COLO829 (cell line): ENCODE measurements around the gene GGTA1.
"Not testable (repeated sequence)": the region's sequence is repeated elsewhere in the genome, so short reads cannot be mapped to it uniquely, and the experiment has no call there.

Experiments
- DNase-seq: peaks from one replicate; pipeline ENCODE4 v3.0.0; 2012; ENCODE audit warnings: low spot score

GGTA1 gene

DNA sequence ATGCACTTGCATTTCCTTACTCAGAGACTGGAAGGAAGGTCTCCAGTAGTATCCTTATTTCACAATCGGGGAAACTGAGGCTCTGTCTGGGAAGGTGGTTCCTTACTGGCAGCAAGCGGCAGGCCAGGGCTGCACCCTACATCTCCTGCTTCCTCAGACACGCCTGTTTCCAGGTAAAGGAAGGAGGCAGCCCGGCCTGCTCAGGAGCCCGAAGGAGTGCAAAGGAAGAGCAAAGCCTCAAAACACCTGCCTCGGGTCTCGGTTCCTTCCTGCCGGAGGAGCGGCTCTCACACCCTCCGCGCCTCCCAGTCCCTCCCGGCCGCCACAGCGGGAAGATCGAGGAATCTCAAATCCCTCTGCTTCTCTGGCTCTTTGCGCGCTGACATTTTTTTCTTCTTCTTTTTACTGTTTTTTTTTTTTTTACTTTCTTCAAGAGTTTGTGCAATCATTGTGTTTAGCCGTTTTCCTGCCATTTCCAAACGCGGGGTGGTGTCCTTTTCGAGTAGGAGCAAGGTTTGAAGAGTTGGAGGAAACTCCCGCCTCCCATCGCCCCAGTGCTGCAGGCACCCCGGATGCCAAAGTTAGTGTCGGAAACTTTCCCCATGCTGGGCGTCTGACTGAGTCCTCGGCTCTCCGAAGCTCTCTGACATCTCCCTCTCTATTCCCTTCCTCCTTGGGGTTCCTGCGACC is 1.0 kb downstream of the GGTA1 start:
- DNase-seq, result no peak

DNA sequence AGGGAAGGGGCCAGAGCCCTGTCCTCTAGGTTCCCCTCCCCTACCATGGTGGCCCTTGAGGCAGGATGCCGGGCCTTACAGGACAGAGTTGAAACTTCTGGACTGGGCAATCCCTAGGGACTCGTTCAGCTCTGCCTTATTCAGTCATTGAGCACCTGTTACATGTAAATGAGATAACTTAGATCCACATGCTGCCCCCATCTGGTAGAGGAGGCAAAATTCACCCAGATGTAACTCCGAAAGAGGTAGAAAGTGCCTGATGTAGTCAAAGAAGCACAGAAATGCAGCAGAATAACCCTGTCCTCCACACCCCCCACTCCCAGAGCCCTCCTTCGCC is 1.5 kb downstream of the GGTA1 start:
- DNase-seq, result peak; percentile 98

DNA sequence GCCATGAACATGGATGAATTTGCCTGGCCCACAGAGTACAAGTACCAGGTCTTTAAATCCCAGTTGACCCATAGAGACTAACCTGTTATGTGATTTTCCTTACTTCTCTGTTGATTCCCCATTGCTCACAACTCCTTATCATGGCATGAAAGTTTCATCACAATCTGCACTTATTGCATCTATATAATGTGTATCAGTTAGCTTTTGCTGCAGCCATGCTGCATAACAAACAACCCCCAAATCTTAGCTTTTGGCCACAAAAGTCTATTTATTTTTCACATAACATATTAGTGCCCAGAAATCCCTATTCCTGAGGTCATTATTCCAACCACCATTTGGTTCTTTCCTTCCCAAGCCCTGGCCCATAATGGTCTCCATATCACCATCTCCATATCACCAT is 3.7 kb downstream of the GGTA1 start:
- DNase-seq, result no peak

DNA sequence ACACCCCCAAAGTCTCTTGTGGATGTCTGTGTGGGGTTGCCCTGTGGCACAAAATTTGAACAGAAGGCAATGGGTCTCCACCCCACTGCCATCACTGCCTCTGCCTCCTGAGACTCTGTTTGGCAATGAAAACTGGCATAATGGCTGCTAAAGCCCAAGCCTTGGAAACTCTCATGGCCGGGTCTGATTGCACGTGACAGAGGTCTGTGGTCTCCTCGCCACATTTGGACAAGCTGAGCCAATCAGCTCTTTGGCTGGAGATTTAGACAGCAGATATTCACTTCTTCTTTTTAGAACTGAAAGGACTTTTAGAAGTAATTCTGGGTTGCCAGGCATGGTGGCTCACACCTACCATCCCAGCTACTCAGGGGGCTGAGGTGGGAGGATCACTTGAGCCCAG is 5.5 kb downstream of the GGTA1 start:
- DNase-seq, result no peak

DNA sequence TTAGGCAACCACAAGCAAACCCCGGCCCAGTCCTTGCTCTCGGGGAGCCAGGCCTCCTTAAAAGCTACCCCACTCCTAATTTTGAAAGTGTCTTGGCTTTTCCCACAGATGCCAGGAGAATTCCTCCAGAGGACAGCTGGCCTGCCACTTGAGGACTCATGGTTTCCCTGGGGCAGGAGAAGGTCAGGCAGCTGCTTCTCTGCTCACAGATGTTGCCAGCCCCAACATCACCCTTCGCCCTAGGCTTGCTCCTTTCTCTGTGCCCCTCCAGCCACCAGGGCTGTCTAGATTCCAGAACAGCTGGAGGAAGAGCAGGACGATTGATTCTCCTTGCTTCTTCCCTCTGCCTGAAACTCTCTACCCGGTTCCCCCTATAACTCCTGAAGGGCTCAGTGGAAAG is 8.5 kb downstream of the GGTA1 start:
- no peak for DNase-seq

DNA sequence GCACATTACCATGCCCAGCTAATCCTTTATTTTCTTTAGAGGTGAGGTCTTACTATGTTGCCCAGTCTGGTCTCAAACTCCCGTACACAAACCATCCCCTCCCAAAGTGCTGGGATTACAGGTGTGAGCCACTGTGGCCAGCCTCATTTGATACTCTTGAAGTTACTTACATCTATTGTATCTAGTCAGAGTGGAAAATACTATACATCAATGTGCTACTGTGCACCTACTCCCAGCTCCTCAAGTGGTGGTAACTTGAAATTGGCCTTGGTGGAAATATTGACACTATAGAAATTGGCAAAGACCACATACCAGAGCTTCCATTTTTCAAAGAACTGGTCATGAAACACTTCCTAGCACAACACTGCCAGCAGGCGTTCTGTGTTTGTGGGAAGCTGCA is 10.3 kb downstream of the GGTA1 start:
- DNase-seq, result no peak

DNA sequence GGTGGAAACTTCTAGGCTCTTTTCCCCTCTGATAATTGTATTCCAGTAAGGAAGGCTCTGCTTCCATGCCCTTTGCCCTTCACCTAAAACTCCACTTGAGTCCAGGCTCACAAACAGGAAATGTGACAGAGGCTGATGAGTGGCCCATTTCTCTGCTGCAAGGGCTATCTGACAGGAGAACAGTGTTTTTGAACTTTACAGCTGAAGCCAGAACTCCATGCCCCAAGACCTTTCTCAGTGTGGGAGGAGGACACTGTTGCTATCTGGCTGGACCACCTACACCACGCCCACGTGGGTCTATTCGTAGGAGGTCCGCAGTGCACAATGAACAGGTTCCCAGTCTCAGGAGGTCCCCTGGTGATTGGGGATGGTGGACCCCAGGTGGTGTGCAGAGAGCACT is 13.6 kb downstream of the GGTA1 start:
- DNase-seq, result no peak

DNA sequence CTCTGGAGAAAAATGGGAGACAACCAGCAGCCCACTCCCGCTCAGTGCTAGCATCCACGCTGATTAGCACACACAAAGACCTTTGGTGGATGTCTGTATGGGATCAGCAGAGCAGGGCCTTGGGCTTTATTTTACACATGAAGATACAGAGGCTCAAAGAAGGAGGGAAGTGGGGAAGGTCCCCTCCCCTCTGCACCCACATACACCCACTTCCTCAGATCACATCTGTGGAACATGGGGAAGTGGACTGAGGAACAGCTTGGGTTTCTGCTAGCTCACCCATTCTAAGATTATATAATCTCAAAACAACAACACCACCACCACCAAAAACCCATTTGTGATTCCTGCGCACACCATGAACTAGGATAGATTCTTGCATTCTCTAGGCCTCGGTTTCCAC is 14.0 kb downstream of the GGTA1 start:
- DNase-seq, result no peak

DNA sequence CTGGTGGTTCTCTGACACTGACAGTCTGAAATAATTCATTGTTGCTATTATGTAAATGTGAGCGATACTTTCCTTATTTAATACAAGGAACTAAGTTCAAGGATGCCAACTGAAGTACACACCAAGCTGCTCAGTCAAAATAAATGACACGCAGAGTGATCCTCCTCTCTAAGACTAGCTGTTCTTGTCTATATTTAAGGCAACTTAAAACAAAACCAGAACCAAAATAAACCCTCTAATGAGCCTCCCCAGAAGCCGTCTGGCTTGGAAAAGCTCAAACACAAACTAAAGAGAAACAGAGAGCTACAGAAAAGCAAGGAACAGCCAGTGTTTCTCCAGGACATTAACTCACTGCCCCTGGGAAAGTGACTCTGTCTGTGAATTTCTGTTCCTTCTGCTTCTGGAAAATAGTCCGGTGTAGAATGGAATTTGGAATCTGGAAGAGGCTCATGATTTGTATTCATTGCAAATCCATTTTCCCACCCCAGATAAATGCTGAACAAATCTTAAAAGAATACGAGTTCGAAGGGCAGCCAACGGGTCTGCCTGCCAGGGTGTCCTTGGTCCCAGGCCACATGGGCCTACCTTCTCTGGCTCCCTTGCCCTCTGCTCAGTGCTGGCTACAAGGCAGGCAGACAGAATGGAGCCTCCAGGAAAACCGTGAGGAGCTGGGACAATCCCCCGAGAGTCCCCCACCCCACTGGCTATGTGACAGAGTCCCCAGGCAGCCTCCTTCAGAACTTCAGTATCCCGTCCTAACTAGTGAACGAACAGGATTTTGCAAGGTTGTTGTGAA is 14.8 kb downstream of the GGTA1 start:
- DNase-seq, result no peak

DNA sequence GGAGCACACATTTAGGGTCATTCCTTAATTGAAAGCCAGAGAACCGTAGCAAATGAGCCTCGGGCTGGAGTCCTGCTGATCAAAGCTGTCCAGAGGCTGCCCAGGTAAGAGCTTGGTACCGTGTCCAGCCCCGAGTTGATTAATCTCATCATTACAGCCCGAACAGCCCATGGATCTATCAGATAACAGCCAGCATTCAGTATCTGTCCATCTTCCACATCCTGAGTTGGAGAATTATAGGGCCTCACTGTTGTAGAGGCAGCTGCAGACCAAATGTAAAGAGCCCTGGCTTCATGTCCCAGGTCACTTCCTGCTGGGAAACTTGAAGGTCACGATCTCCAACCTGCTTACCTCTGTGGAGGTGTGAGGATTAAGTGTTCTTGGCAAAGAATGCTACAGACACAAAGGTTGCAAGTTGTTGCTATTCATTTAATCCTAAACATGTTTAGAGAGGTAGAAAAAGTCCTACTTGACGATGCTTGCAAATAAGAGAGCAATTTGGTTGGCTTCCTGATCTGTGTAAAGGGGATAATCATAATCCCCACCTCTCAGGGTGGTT is 16.1 kb downstream of the GGTA1 start:
- no peak for DNase-seq

DNA sequence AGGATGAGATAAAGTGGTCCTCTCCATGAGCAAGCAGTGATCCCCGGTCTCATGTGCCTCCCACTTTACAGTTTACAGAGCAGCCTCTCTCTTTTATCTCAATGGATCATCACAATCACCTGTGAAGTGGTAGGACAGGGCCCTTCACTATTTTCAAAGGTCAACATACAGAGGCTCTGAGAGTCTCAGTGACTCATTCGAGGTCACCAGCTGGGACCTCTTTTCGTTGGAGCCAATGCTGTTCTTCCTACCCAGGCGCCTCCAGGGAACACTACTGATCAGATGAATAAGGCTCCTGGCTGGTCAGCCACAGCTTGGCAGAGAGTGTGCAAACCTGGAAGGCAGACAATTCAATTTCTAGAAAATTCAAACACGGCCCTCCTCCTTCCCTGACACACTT is 16.6 kb downstream of the GGTA1 start:
- peak; percentile 56 for DNase-seq

DNA sequence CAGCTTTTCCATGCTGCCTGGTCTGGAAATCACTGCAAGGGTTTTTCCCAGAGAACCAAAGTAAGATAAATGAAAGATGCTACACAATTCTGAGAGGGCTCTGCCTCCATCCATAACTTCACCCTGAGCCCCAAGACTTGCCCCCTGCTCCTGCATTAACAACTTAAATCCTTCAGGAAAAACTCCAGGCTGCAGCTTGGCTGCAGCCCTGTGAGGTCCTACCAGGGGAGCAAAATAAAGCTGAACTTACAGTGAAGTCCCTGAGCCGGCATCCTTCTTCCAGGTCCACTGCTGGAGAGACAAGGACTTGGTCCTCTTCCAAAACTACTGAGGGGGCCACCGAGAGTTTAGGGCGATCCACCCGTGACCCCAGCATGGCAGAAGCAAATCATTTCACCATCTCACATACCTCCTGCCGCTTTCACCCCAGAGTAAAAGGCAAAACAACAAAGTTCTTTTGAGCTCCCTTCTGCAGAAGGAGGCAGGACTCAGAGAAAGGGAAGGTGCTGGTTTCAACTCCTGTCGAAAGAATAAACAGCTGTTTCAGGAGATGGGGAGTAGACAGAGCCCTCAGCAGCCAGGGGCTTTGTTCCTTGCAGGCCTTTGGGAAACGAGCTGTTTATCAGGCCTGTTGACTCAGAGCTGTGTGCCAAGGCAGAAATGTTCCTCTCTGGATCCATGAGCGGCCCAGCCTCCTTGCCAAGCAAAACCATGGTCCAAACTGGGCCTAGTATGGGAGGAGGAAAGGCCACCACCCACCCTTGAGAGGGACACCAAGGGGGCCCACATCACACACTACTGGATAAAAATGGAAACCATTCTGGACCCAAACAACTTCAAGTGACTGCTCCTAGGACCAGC is 20.6 kb downstream of the GGTA1 start:
- no peak for DNase-seq

DNA sequence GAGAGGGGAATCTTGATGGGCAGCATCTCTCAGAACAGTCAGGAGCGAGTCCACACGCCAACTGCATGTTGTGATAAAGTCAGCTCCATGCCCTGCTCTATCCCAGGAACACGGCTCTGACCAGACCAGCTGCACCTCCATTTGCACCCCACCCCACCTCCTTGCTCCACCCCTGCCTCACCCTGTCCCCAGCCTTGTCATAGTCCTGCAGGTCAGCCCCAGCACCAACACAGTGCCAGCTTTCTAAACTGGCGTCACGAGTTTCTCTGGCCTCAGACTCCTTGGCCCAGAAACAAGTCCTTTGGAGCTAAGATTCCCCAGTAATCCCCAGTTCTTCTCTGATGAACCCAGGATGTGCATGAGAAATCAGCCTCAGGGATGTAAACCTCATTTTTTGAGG is 23.5 kb downstream of the GGTA1 start:
- DNase-seq, result no peak

DNA sequence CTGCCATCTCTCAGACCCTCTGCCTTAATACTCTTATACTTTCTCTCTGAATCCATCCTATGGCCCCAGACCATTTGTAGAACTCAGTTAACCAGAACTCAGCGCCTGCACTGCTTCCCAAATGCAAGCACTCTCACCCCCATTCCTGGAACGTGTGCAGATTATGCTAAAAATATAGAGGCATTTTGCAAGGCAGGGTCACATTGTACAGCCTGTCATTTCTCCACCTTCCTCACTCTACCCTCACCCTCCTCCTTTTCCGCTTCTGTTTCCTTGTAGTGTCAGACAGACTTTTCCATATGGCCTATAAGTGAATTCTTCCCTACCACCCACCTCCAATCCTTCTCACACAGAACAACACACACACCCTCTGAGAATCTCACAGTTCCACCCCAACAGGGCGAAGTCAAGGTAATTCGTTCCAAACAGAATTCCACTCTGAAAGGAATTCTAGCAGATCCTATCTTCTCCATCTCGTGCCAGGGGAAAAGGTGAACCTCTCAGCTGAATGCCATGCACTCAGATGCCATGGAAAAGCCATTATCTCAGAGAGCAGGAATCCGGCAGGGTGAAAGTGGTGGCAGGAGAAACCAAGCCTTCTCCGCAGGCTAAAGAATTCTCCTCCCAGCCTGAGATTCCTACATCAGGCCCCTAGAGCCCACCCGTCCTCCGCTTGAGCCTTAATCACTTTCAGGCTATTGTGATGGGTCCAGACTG is 25.3 kb downstream of the GGTA1 start:
- no peak for DNase-seq

DNA sequence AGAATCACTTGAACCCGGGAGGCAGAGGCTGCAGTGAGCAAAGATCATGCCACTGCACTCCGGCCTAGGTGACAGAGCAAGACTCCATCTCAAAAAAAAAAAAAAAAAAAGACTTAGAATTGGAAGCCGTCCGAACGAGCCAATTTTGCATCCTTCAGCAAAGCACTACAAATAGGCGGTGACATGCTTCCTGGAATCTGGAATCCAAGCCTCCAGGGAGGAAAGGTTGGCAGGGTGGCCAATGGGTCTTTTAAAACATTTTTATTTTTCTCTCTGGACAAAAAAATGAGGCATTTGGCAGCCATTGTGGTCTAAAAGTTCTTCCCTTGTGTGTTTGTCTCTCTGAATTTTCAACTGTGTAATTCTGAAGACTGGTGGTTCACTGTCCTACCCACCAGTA is 26.4 kb downstream of the GGTA1 start:
- no peak for DNase-seq

DNA sequence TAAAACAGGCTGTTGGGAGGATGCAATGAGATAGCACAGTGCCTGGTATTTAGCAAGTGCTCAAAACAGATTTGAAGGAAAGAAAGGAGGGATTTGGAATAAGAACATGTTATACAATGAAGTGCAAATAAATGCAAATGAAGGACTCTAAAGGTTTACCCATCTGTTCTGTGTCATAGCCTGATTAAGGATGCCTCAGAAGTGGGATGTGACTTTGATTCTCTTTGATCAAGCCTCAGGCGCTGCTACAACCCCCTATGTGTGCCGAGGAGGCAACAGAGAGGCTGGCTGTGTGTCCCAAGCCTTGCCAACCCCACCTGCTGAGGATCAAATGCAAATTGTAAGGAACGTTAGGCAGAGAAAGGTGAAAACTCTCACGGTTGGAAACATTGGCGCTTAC is 27.2 kb downstream of the GGTA1 start:
- no peak for DNase-seq

DNA sequence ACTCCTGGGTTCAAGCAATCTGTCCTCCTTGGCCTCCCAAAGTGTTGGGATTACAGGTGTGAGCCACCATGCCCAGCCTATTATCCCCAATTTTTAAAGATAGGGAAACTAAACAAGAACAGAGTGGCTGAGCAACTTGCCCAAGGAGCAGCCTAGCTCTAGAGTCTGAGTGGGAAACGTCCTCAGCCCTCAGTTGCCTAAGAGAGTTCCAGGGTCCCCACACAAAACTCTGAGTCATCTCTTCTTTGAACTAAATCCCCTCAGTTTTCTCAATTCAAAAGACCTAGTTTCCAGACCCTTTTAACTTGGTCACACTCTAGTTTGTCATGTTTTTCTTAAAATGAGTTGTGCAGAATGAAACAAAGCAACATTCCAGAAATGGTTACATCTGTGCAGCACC is 33.5 kb downstream of the GGTA1 start:
- no peak for DNase-seq

DNA sequence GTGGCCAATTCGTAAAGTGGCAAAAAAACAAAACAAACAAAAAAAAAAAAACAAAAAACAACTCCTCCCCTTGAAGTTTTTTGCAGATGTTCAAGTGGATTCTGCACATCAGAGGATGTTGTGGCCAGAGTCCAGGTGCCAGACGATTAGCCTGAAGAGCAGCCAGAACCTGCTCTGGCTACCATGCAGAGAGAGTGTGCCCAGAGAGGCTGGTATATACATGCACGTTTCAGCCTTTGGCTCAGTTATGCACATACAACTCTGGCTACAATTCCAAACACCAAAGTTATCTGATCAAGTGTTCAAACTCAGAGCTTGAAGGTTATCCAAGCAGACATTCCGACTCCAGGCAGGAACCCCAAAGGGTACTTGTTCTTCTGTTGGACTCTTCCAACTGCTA is 34.7 kb downstream of the GGTA1 start:
- no peak for DNase-seq

DNA sequence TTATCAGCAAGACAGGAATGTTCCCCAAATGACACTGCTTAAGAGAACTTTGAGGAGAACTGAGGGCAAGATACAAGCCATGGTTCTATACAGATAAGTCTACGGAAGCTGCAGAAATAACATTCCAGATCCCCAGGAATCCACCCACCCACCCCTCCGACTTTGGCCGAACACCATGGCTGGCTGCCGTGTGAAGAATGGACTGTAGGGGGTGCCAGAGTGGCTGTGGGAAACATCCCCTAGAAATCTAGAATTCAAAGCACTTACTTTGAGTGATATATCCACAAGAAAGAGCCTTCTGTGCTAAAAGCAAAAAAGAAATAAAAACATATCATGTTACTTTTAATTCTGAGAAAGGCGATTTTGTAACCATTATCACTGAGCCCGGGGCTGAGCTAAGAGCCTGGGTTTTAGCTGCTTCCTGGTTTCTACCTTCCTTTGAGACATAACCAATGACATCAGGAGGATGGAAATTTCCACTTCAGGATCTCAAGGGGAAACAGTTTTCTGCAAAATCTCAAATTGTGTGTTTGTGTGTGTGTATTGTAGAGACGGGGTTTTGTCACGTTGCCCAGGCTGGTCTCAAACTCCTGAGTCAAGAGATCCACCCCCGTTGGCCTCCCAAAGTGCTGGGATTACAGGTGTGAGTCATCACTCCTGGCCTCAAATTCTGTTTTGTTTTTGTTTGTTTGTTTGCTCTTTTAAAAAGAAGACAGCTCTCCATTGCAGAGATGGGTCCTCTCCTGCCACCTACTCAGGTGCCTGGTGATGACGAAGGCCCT is 36.4 kb downstream of the GGTA1 start:
- peak; percentile 67 for DNase-seq

DNA sequence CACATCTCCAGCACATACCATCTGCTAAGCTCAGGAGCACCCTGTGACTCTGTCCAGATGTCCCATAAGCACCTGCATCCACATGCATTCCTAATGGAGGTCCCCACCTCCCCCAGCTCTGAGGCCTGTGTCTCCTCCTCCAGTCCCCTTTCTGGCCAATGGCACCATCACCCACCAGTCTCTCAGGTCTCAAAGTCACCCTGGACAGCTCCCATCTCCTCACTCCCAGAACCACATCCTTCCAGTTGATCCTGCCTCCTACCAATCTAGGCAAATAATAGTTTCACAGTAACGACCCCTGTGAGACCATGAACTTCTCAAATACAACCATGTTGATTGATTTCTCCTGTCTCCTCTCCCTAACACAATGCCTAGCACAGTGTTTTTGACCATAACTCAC is 40.1 kb downstream of the GGTA1 start:
- no peak for DNase-seq

DNA sequence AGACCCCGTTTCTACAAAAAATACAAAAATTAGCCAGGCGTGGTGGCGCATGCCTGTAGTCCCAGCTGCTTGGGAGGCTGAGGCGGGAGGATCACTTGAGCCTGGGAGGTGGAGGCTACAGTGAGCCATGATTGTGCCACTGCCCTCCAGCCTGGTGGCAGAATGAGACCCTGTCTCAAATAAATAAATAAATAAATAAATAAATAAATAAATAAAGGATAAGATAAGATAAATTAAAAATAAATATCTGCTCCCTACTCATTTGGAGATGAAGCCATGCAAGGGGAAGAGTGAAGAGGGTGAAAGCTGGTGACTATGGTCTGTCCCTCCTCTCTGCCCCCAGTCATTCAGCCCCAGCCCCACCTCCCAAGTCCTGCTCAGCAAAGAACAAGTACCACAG is 41.2 kb downstream of the GGTA1 start:
- DNase-seq, result not testable (repeated sequence)
